ENCODE measurements around the gene OR4K1. TPM values are rescaled to one million over a fixed set of nuclear protein-coding genes. Genes with fewer than 3 reads are reported as not detected.
"Not testable (repeated sequence)": the region's sequence is repeated elsewhere in the genome, so short reads cannot be mapped to it uniquely, and the experiment has no call there.

Gene OR4K1
- not detected for total RNA-seq

GRCh38 chr14:19930617-19931016, at the start of gene OR4K1:
OR4K1 (plus strand) TSS chr14:19930917; CDS start chr14:19935667, 4,750 bp downstream.
- no peak for DNase-seq

GRCh38 chr14:19895282-19895681, 35.4 kb upstream of the OR4K1 start:
- no peak for DNase-seq

GRCh38 chr14:19900999-19901398, 29.7 kb upstream of the OR4K1 start:
- DNase-seq, result no peak

GRCh38 chr14:19902409-19902808, 28.3 kb upstream of the OR4K1 start:
- no peak for DNase-seq

GRCh38 chr14:19906665-19907064, 24.1 kb upstream of the OR4K1 start:
- DNase-seq, result no peak

- DNase-seq, result no peak
These were observed 19.6 kb upstream of the OR4K1 start for GRCh38 chr14:19911114-19911513.

GRCh38 chr14:19917243-19917642, 13.5 kb upstream of the OR4K1 start:
- no peak for DNase-seq

- DNase-seq, result no peak
These were observed 12.7 kb upstream of the OR4K1 start for GRCh38 chr14:19917955-19918518.

GRCh38 chr14:19918553-19919264, 12.0 kb upstream of the OR4K1 start:
- DNase-seq, result no peak

GRCh38 chr14:19920021-19920657, 10.6 kb upstream of the OR4K1 start, which contains the start of gene OR4K5:
OR4K5 (plus strand) TSS chr14:19920607; CDS start chr14:19920607, 0 bp downstream.
- no peak for DNase-seq

GRCh38 chr14:19941668-19942067, 11.0 kb downstream of the OR4K1 start:
- DNase-seq, result no peak

- DNase-seq, result no peak
These were observed 16.8 kb downstream of the OR4K1 start for GRCh38 chr14:19947413-19948090.

GRCh38 chr14:19949218-19949617, 18.5 kb downstream of the OR4K1 start:
- DNase-seq, result no peak

GRCh38 chr14:19969735-19970134, 39.0 kb downstream of the OR4K1 start:
- DNase-seq, result not testable (repeated sequence)

- no peak for DNase-seq
These were observed 44.1 kb downstream of the OR4K1 start for GRCh38 chr14:19974844-19975243.

- no peak for DNase-seq
These were observed 44.6 kb downstream of the OR4K1 start, which contains the start of gene OR4K15 for GRCh38 chr14:19975291-19975690. OR4K15 (plus strand) TSS chr14:19975591; CDS start chr14:19975591, 0 bp downstream.

Other genes with a start within 250 kb of the OR4K1 start
- gene OR11H2, start 217.0 kb upstream of the OR4K1 start, total RNA-seq, result not detected
- not detected for gene OR4Q3, start 187.3 kb upstream of the OR4K1 start, total RNA-seq
- gene OR4M1, start 157.4 kb upstream of the OR4K1 start, total RNA-seq, result not detected
- not detected for gene OR4N2, start 127.1 kb upstream of the OR4K1 start, total RNA-seq
- gene OR4K2, start 55.8 kb upstream of the OR4K1 start, total RNA-seq, result not detected
- gene OR4K5, start 10.3 kb upstream of the OR4K1 start, total RNA-seq, result not detected
- gene OR4K15, start 44.7 kb downstream of the OR4K1 start, total RNA-seq, result not detected
- not detected for gene OR4Q2, start 71.2 kb downstream of the OR4K1 start, total RNA-seq
- not detected for gene OR4K14, start 88.4 kb downstream of the OR4K1 start, total RNA-seq
- not detected for gene OR4K13, start 105.1 kb downstream of the OR4K1 start, total RNA-seq
- gene OR4L1, start 129.1 kb downstream of the OR4K1 start, total RNA-seq, result not detected
- not detected for gene OR4K17, start 179.8 kb downstream of the OR4K1 start, total RNA-seq
- not detected for gene OR4N5, start 207.9 kb downstream of the OR4K1 start, total RNA-seq